NCI-H2227 (cell line): ENCODE data around the gene CLEC6A.
"Not testable (repeated sequence)": the region's sequence is repeated elsewhere in the genome, so short reads cannot be mapped to it uniquely, and the experiment has no call there.

Source experiments
- DNase-seq: peaks from one replicate; lab custom pipeline; 2025; ENCODE audit not compliant: unreplicated experiment; lab: John Stamatoyannopoulos, UW

The CLEC6A gene

GRCh38 chr12:8455727-8456360 is at the start of gene CLEC6A:
Gene CLEC6A (plus strand): TSS chr12:8455962. CDS start chr12:8456112, 150 bp downstream.
- DNase-seq: no peak

DNA sequence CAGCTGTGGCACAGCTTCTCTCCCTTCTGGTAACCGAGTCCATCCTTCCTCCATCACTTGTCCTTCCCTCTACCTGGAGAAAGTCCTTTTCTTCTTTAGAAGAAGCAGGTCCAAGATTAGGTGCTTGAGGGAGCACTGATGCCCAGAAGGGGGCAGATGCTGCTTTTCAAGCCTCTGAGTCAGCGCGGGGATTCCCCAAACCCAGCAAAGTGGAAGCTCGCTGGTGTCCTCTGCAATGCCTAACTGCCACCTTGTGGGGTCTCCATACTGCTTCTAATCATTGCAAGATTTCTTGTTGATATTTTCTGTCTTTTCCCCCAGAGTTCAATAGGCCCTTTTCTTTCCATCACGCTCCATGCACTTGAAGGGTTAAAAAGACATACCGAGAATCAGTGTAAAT is 36.2 kb upstream of the CLEC6A start:
- not testable (repeated sequence) for DNase-seq

GRCh38 chr12:8420506-8420905 is 35.3 kb upstream of the CLEC6A start:
- no peak for DNase-seq

DNA sequence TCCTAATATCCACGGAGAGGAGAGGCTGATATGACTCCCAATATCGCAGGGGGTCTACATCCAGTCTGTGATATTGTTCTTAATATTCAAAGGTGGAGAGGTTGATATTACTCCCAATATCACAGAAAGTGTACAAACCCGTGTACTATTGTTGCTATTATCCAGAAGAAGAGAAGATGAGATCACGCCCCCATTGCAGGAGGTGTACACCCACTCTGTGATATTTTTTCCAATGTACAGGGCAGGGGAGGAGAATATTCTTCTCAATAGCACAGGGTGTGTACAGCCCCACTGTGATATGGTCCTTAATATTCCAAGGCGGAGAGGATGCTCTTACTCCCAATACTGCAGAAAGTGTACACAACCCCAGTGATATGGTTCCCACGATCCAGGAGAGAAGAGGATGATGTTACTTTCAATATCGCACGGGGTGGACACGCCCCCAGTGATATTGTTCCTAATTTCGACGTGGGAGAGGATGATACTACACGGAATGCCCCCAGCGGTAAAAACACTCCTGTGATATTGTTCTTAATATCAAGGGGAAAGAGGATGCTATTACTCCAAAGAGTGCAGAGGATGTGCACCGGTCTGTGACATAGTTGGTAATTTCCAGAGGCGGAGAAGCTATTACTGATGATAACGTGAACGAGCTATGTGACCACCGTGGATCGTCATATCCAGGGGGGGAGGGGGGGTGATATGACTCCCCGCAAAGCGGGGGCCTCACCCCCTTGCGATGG is 11.1 kb upstream of the CLEC6A start:
- DNase-seq: not testable (repeated sequence)

DNA sequence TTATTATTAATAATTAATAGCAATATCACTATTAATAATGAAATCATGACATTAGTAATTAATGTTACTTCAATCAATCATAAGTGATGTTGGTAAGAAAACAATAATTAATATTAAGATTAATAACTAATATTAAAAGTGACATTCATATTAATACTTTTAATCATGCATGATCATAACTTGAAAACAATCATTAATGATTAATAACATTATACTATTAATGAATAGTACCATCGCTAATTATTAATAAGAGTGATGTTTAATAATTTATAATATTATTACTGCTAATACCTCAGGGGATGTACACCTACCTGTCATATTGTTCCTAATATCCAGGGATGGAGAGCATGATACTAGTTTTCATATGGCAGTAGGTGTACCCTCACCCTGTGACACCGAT is 10.0 kb upstream of the CLEC6A start:
- DNase-seq: no peak

DNA sequence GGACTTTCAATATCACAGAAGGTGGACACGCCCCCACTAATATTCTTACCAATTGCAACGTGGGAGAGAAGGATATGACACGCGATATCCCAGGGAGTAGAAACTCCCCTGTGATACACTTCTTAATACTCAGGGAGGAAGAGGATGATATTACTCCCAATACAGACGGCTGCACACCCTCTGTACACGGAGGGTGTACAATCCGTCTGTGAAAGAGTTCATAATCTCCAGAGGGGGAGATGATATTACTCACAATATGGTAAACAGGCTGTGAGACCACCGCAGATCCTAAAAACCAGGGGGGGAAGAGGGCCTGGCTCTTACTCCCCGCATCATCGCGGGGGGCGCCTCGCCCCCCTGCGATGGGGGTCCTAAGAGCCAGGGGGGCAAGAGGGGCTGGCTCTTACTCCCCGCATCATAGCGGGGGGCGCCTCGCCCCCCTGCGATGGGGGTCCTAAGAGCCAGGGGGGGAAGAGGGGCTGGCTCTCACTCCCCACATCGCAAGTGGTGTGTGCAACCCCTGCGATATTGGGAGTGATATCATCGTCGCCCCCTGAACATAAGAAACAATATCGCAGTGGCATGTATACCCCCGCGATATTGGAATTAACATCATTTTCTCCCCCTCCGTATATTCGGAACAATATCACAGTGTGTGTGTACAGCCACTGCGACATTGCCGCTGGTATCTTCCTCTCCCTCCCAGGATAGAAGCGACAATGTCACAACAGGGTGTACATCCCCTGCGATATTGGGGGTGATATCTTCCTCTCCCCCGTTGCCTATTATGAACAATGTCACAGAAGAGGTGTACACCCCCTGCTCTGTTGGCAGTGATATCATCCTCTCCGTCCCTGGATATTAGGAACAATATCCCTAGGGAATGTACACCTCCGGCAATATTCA is 8.9 kb upstream of the CLEC6A start:
- no peak for DNase-seq

DNA sequence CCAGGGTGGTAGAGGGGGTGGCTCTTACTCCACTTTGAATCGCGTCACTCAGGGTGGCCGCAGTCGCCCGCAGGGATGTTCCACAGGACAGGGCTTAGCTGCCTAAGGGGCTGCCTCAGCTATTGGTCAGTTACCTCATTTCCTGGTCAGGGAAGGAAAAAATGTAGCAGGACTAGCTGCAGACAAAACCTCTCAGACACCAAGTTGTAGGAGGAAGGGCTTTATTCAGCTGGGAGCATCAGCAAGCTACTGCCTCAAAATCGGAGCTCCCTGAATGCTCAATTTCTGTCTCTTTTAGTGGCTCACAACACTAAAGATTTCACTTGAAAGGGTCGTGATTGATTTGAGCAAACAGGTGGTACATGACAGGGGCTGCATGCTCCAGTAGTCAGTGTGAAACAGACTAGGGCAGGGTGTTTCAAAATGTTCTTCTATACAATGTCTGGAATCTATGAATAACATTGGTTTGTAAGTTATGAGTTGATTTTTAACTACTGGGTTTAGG is 6.4 kb upstream of the CLEC6A start:
- DNase-seq: no peak

- DNase-seq: no peak
Observed at GRCh38 chr12:8452036-8452435, 3.7 kb upstream of the CLEC6A start.

DNA sequence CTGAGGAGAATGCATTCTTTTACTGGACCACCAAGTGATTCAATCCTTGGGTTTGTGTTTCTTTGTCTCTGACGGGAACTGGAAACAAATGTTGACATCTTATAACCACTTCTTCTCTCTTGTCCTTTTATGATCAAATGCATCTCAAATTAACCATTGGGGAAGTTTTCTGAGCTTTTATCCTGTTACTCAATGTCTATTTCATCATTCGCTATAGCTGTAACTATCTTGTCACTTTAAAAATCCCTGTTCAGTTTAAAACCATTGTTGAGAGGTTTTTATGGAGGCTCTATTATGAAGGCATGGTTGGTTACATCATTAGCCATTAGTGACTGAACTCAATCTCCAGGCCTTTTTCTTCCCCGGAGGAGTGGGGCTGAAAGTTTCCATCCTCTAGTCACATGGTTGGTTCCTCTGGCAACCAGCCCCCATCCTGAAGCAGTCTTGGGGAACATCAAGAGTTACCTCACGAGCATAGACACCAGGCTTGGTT is 2.7 kb upstream of the CLEC6A start:
- no peak for DNase-seq

DNA sequence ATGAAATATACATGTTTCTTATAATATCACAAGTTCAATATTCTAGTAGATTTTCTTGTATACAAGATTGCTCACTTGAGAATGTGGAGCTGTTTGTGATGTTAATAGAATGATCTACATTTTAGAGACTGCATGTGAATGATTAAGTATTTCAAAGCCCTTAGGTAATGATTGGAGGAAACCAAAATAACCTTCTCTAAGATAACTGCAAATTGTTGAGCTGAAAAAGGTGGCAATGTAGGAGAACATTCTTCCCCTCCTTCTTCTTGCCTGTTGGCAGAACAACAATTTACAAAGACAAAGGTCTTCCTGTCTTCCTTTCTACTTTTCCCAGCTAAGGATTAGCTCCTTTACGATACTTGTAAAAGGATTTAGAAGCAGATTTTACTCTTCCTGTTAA is 2.0 kb upstream of the CLEC6A start:
- no peak for DNase-seq

DNA sequence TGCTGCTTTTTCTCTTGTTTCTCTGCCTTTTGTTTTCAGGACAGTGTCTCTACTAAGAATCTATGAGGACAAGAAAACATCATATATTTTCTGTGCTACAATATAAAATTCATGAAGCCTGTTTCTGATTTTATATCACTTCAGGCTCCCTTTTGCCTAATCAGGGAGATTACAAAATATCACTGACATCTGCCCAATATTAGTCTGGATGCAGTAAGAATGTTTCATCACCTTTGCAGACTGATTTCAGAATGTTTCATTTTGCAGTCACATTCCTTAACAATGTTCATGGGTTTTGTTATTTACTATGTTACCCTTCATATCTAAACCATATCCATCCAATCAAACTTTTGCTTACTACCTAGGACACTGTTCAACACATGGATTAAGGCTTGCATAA is 491 bp upstream of the CLEC6A start:
- no peak for DNase-seq

- no peak for DNase-seq
Observed at GRCh38 chr12:8461426-8461825, 5.7 kb downstream of the CLEC6A start.

DNA sequence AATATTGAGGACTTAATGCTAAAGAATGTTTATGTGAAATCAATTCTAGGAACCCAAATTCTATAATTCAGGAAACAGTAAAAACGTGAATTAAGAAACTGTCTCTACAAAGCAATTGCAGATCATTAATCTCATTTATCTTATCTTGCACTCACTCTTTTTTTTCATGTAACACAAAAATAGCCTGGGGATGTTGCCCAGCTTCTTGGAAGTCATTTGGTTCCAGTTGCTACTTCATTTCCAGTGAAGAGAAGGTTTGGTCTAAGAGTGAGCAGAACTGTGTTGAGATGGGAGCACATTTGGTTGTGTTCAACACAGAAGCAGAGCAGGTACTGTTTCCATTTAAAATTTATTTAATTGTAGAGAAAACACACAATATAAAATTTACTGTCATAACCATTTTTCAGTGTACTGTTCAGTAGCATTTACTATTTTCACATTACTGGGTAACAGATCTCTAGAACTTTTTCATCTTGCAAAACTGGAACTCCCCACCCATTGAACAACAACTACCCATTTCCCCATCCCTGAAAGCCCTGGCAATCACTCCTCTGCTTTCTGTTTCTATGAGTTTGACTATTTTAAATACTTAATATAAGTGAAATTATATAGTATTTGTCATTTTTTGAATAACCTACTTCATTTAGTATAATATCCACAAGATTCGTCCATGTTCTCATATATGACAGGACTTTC is 9.7 kb downstream of the CLEC6A start:
- no peak for DNase-seq

GRCh38 chr12:8466241-8466640 is 10.5 kb downstream of the CLEC6A start:
- no peak for DNase-seq

- no peak for DNase-seq
Observed at GRCh38 chr12:8471090-8471489, 15.3 kb downstream of the CLEC6A start.

GRCh38 chr12:8475508-8476203 is 19.9 kb downstream of the CLEC6A start:
- no peak for DNase-seq

GRCh38 chr12:8482571-8483061 is 26.9 kb downstream of the CLEC6A start:
- DNase-seq: no peak

DNA sequence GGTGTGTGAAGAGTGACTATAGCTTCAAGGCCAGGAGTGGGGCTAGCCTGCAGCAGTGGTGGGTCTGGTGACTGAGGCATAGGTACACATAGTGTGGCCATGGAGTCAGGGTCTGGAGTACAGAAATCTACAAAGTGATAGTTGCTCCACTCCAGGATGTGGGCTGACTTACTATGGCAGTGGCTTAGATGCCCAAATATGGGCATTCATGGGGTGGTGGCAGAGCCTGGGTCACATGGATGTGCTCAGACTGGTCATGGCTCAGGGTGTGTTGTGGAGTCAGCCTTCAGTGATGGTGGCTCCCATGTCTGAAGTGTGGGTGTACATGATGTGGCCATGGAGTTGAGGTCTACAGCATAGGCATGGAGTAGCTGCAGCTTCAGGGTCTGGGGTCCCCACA is 27.3 kb downstream of the CLEC6A start:
- no peak for DNase-seq

DNA sequence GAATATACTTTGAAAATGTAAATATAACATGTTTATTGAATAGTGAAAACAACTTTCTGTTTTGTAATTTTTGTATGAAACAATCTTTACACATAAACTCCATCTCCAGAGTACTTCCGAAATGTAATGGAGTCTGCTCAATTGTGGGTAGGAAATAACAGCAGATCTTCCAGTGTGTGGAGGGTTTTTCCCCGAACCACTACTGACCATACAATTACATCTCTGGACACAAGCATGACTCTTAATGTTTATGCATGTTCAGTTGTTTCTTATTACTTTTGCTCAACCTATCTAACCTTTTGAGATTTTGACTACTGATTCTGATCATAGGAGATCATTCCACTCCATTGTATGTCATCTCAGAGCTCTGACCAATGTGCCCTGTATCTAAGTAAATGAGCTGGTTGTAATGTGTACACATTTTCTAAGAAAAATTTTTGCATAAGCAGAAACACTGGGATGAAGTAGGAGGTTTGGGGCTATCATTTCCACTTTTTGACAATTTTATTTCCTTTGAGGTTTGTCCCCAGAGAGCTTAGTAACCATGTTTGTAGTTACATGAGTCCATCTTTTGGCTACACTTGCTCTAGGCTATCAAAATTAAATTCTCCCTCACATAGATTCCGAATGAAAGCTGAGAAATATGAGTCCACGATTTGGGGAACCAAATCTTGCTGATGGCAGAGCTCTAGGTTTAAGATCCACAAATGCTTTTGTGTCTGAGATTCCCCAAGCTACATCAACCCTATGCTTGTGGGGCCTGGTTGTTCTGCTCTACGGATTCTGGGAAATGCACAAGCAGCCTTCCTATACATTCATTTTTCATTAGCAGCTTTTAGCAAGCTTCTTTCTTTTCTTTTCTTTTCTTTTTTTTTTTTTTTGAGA is 36.1 kb downstream of the CLEC6A start:
- no peak for DNase-seq
